COLO829 (cell line): ENCODE measurements around the gene SH3RF3.

Experiments used
- DNase-seq: peaks from one replicate; pipeline ENCODE4 v3.0.0; 2012; ENCODE audit warnings: low spot score

Gene SH3RF3

GRCh38 chr2:109419960-109420370 lies 291.0 kb downstream of the SH3RF3 start:
- no peak for DNase-seq

DNA sequence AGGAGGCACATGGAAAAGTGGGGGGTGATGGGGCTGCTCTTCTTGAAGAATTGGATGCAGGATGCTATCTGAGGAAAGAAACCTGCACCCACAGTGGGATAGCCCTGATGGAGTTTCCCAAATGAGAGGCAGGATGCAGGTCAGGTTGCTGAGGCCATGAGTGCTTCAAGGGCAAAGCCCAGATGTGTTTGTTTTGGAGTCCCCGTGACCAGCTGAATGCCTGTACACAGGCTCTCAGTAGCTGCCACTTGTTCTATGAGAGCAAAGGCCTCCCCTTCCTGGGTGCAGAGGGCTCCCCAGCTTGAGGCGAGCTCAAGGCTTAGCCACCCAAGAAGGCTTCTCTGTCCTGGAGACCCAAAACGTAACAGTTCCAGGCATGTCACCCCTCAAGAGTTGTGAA lies 292.1 kb downstream of the SH3RF3 start:
- no peak for DNase-seq

GRCh38 chr2:109421642-109422041 lies 292.6 kb downstream of the SH3RF3 start:
- no peak for DNase-seq

- no peak for DNase-seq
Measured at GRCh38 chr2:109422071-109422757, 293.2 kb downstream of the SH3RF3 start.

GRCh38 chr2:109422758-109423500 lies 293.9 kb downstream of the SH3RF3 start:
- no peak for DNase-seq

GRCh38 chr2:109423556-109424359 lies 294.8 kb downstream of the SH3RF3 start:
- no peak for DNase-seq

- DNase-seq, result no peak
Measured at GRCh38 chr2:109425411-109425810, 296.4 kb downstream of the SH3RF3 start.

DNA sequence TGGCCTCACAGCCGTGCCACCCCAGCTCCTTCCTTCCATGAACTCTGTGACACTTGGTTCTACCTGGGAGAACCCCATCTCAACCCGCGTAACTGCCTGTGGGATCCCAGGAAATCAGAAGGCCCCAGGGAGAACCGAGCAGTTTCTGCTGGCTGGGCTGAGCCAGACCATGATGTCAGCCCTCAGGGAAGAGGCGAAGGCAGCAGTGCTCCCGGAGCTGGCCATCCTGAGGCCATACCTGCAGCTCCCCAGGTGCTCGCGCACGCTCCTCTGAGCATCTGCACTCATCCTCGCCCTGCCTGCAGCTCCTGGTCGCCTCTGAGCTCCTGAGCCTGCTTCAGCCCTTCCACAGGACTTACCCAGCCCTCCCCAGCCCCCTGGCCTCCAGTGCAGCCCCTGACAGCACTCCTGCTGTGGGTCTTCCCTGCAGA lies 298.7 kb downstream of the SH3RF3 start:
- no peak for DNase-seq

DNA sequence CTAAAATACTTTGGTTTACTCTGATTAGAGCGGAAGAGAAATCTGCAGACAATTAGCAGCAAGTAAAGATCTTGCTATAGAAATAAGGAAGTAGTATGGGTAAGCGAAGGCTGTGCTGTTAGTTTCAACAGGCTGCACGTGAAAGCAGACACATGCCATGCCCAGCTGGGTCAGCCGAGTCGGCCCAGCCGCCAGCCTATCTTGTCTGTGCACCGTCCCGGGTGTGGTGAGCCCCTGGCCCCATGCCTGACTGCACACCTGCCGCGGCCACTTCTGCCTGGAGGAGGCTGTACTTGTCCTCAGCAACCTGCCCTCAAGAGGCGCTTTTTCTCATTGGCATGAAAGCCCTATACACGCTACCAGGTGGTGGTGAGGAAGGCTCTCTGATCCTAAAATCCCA lies 299.3 kb downstream of the SH3RF3 start:
- DNase-seq, result no peak

DNA sequence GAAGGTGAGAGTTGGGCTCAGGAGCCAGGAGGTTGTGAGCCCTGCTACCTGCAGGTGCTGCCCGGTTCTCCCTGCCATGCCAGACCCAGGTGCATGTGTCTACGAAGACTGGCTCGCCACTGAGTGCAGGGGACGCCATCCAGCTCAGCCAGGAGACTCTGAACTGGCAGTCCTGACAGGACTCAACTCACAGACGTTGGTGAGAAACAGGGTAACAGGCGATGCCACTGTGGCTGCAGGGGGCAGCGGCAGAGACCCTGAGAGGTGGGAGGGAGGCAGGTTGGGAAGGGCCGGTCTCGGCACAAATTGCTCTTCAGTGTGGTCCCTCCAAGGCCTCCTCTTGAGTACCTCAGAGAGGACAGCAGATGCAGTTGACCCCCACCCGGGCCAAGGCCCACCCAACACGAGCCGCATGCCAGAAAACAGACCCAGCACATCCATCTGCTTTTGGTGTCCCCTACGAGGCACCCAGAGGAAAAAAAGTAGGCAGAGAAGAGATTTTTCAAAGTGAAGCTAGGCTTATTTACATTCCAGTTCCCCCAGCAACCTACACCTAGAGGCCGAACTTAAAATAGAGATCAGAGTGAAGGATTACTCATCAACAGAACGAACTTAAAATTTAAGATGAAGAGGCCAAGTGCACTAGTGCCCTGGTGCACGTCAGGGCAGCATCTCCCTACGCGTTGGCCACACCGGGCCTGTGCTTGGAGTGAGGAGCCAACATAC lies 300.0 kb downstream of the SH3RF3 start:
- DNase-seq, result no peak

- DNase-seq, result no peak
Measured at GRCh38 chr2:109429567-109430328, 300.7 kb downstream of the SH3RF3 start.

DNA sequence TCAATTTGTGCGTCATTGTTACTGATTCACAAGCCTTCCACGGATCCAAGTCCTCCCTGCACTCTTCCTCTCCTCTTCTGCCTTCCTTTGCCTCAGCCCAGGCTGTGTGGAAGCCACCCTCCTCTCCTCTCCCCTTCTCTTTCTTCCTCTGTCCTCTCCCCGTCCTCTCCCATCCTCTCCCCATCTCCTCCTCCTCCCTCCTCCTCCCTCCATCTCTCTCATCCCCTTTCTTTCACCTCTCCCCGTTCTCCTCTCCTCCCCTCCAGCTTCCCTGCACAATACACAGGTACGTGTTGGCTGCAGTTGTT lies 301.3 kb downstream of the SH3RF3 start:
- no peak for DNase-seq

DNA sequence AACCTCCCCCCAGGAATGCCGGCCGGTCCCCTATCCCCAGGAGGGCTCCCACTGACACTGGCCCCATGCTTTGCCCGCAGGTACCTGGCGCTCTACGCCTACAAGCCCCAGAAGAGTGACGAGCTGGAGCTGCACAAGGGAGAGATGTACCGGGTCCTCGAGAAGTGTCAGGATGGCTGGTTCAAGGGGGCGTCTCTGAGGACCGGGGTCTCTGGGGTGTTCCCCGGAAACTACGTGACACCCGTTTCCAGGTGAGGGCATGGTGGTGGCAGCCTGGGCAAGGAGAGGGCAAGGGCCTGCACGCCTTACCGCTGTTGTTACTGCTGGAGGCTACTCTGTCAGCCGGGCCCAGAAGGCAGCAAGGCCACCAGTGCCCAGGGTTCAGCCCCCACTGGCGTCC lies 303.4 kb downstream of the SH3RF3 start:
- DNase-seq, result no peak

- no peak for DNase-seq
Measured at GRCh38 chr2:109433486-109433885, 304.5 kb downstream of the SH3RF3 start.

DNA sequence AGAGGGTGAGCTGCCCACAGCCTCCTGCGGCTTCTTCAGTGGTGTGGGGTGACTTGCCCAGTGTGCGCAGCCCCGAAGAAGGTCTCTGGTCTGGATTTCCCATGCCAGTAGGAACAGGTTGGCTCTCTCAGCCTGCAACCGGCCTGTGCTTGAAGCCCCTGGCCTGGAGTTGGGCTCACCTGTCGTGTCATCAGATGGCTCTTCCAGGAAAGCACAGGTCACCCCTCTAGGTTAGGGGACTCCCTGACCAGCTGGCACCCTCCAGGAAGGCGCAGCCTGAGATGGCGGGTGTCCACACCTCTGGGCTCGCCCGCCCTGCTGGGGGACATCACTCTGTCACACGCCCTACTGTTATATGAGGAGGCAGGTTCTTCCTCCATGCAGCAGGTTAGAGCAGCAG lies 304.9 kb downstream of the SH3RF3 start:
- no peak for DNase-seq

- no peak for DNase-seq
Measured at GRCh38 chr2:109434351-109434750, 305.3 kb downstream of the SH3RF3 start.

- no peak for DNase-seq
Measured at GRCh38 chr2:109435066-109435690, 306.2 kb downstream of the SH3RF3 start.

- DNase-seq, result no peak
Measured at GRCh38 chr2:109435901-109436598, 307.0 kb downstream of the SH3RF3 start.

DNA sequence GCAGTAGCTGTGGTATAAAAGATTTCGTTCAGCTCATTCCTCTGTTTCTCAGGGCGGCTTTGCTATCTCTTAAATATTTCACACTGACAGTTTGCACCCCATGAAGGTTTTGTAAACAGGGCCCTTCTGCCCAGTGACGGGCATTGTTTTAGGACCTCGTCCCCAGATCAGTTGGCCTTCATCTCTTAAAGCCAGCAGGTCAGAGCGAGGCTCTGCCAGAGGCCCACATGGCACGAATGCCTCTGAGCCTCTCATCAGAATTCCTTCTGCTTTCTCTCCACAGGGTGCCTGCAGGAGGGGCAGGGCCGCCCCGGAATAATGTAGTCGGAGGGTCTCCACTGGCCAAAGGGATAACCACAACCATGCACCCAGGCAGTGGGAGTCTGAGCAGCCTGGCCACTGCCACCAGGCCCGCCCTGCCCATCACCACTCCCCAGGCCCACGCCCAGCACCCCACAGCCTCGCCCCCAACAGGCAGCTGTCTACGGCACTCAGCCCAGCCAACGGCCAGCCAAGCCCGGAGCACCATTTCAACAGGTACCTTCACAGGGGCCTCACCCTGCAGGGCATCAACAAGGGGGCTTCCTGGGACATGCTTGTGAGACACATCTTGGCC lies 307.7 kb downstream of the SH3RF3 start:
- DNase-seq, result no peak
